IMR-90 (cell line): ENCODE data around the gene SBF2.

Experiments used
- CTCF ChIP-seq: conservative IDR thresholded peaks from 2 replicates; pipeline ENCODE4 v1.5.1; 2012; ENCODE audit warnings: mild to moderate bottlenecking, low read depth, low read length, improper control_type of control experiment
- MXI1 ChIP-seq: IDR thresholded peaks from 2 replicates; pipeline ENCODE4 v1.6.1; 2012; ENCODE audit warnings: low read depth, mild to moderate bottlenecking, low read length, moderate library complexity, borderline replicate concordance
- NFE2L2 ChIP-seq: fragments of 150-350 bp; IDR thresholded peaks from 2 replicates; pipeline ENCODE4 v1.6.1; 2016; ENCODE audit warnings: low read depth, mild to moderate bottlenecking, low read length
- POLR2A ChIP-seq: IDR thresholded peaks from 2 replicates; pipeline ENCODE4 v1.6.1; 2012; ENCODE audit warnings: mild to moderate bottlenecking, low read depth, low read length
- RAD21 ChIP-seq: IDR thresholded peaks from 2 replicates; pipeline ENCODE4 v1.6.1; 2012; ENCODE audit warnings: low read length, improper control_type of control experiment
- SMC3 ChIP-seq: fragments of 150-350 bp; IDR thresholded peaks from 2 replicates; pipeline ENCODE4 v1.6.1; 2016; ENCODE audit warnings: low read depth, mild to moderate bottlenecking, antibody characterized with exemption, low read length, moderate library complexity
- USF2 ChIP-seq: fragments of 150-350 bp; IDR thresholded peaks from 2 replicates; pipeline ENCODE4 v1.6.1; 2017; ENCODE audit warnings: mild to moderate bottlenecking, antibody characterized with exemption, low read length, low read depth

- TF ChIP-seq SMC3: no peak
- no peak for TF ChIP-seq POLR2A
- no peak for TF ChIP-seq CTCF
- no peak for TF ChIP-seq RAD21
- no peak for TF ChIP-seq USF2
- no peak for TF ChIP-seq MXI1
- no peak for TF ChIP-seq NFE2L2
Observed at GRCh38 chr11:10268746-10269488, 25.1 kb downstream of the SBF2 start.
